Gastrocnemius medialis (tissue), 4 donors: ENCODE data around the gene CSNK2B. TPM values are rescaled to one million over a fixed set of nuclear protein-coding genes. Genes with fewer than 3 reads are reported as not detected.

Experiments
- ATAC-seq, 2 donors: fragments of 150-250 bp; one replicate each; pipeline ENCODE4 v1.9.1; 2016
- DNase-seq, 2 donors: peaks; one replicate each; pipeline ENCODE4 v3.0.0-alpha.2; 2019
- H3K27ac ChIP-seq, 4 donors: fragments of 200-600 bp; sonication (generic); 1 replicate in 1 of 4; 2 replicates in 3 of 4; pipeline ENCODE4 v1.5.1; 2016 to 2018; ENCODE audit warnings: mild to moderate bottlenecking in 2 of 4, moderate library complexity in 1 of 4
- H3K27me3 ChIP-seq, 3 donors: fragments of 200-600 bp; sonication (generic) in 2 of 3; 1 replicate in 1 of 3; 2 replicates in 2 of 3; pipeline versions ENCODE4 v1.5.1 to v1.6.0; 2016 to 2019; ENCODE audit warnings: mild to moderate bottlenecking in 1 of 3, moderate library complexity in 1 of 3
- H3K36me3 ChIP-seq, 2 donors: fragments of 200-600 bp; sonication (generic) in 1 of 2; one replicate each; pipeline ENCODE4 v1.5.1; 2017 to 2018
- H3K4me1 ChIP-seq, 2 donors: fragments of 200-600 bp; sonication (generic) in 1 of 2; one replicate each; pipeline ENCODE4 v1.5.1; 2016 to 2017; ENCODE audit warnings: mild to moderate bottlenecking in 2 of 2
- H3K4me3 ChIP-seq, 4 donors: fragments of 200-600 bp; sonication (generic) in 3 of 4; 1 replicate in 1 of 4; 2 replicates in 3 of 4; pipeline ENCODE4 v1.5.1; 2016 to 2019; ENCODE audit warnings: mild to moderate bottlenecking in 2 of 4
- H3K9me3 ChIP-seq, 3 donors: fragments of 200-600 bp; sonication (generic) in 2 of 3; 1 replicate in 1 of 3; 2 replicates in 2 of 3; pipeline ENCODE4 v1.5.1; 2016 to 2019
- POLR2A ChIP-seq, 2 donors: fragments of 450-650 bp; IDR thresholded peaks; one replicate each; pipeline ENCODE4 v1.6.1; 2017; ENCODE audit warnings: antibody characterized with exemption in 2 of 2, mild to moderate bottlenecking in 2 of 2, moderate library complexity in 2 of 2
- in situ Hi-C, 4 donors: fragments of 200-750 bp; cut with MboI; loops; one replicate each; pipeline versions ENCODE4 v1.15.0 to v1.8.0; 2017; ENCODE audit warnings: low sequenced_read_pairs in 4 of 4
- intact Hi-C: fragments of 100-400 bp; cut with DNase I; formaldehyde crosslinking; loops from one replicate; pipeline ENCODE4 v1.15.1; 2023; ENCODE audit warnings: low total_unique reads
- total RNA-seq, 4 donors: library from RNA; depleted of rRNA; stranded (reverse); fragments of >200 nt; gene quantifications; one replicate each; pipeline versions ENCODE4 v1.1.0 to v1.2.3, GENCODE V29; 2016
- TF ChIP-seq, protein P1 (sequence below), 5 experiments: fragments of 450-650 bp in 3 of 5; fragments of 200-600 bp in 2 of 5; sonication (generic) in 2 of 5; IDR thresholded peaks in 4 of 5; conservative IDR thresholded peaks in 1 of 5; 1 replicate in 4 of 5; 2 replicates in 1 of 5; pipeline ENCODE4 v1.5.1; 2016 to 2019; ENCODE audit warnings: antibody characterized with exemption in 5 of 5, mild to moderate bottlenecking in 3 of 5, moderate library complexity in 3 of 5

Gene CSNK2B
- total RNA-seq, 4 donors from 2014 or later = 185 to 251 (median 226) TPM

DNA sequence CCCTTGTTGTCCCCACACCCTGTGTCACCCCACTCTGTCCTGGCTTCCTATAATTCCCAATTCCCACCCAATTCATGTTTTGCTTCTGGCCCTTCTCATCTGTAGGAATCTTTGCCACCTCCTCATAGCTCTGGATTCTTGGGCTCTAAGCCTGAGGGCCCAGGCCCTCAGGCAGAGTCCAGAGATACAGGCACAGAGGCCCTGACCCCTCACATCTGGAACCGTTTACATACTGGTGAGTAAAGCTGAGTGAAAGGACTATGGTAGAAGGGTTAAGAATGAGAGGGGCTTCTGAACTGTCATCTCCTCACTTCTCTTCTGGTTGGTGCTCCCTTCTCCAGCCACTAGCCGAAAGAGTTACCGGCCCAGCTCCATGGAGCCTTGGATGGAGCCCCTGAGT lies 31.7 kb upstream of the CSNK2B start:
- in situ Hi-C loops = no loop called here
- no peaks in the 10 kb centered on the region for H3K9me3 ChIP-seq
- TF ChIP-seq POLR2A (IDR thresholded peaks at IDR 0.05) = no peak
- TF ChIP-seq, protein P1, sequence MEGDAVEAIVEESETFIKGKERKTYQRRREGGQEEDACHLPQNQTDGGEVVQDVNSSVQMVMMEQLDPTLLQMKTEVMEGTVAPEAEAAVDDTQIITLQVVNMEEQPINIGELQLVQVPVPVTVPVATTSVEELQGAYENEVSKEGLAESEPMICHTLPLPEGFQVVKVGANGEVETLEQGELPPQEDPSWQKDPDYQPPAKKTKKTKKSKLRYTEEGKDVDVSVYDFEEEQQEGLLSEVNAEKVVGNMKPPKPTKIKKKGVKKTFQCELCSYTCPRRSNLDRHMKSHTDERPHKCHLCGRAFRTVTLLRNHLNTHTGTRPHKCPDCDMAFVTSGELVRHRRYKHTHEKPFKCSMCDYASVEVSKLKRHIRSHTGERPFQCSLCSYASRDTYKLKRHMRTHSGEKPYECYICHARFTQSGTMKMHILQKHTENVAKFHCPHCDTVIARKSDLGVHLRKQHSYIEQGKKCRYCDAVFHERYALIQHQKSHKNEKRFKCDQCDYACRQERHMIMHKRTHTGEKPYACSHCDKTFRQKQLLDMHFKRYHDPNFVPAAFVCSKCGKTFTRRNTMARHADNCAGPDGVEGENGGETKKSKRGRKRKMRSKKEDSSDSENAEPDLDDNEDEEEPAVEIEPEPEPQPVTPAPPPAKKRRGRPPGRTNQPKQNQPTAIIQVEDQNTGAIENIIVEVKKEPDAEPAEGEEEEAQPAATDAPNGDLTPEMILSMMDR (IDR thresholded peaks at IDR 0.05 in 4 of 5, conservative IDR thresholded peaks at IDR 0.05 in 1 of 5) = no peak
- DNase-seq (no peak), ATAC-seq (no peak)
- H3K4me3 ChIP-seq = no peak overlapping the region
- H3K36me3 ChIP-seq = peaks cover 0 to 97% of the 10 kb centered on the region in 2 donors
- intact Hi-C loops = no loop called here
- no peaks in the 10 kb centered on the region for H3K27me3 ChIP-seq
- H3K4me1 ChIP-seq = no peaks in the 10 kb centered on the region
- no peak overlapping the region for H3K27ac ChIP-seq

DNA sequence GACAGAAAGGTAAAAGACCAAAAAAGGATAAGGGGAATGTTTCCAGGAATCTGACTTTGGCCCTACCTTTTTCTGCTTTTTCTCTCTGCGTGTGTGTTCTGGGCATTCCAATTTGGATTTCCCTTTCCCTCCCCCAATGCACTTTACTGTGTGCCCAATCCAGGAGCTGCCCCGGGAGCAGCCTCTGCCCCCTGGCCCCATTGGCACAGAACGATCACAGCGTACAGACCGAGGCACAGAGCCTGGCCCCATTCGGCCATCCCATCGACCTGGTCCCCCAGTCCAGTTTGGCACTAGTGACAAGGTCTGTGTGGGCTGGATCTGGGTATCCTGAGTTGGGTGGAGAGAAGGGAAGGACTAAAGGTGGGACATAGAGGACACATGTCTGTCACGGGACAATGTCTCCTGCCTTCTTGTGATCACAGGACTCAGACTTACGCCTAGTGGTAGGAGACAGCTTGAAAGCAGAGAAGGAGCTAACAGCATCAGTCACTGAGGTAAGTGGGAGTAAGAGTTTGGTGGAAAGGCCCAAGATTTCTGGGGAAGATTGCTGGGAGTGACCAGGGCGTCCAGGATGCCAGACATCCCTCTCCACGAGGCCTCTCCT lies 30.8 kb upstream of the CSNK2B start:
- TF ChIP-seq, protein P1 (IDR thresholded peaks at IDR 0.05 in 4 of 5, conservative IDR thresholded peaks at IDR 0.05 in 1 of 5) = no peak
- TF ChIP-seq POLR2A (IDR thresholded peaks at IDR 0.05) = no peak
- Histone ChIP-seq H3K4me3 (no peak overlapping the region), H3K27me3 (no peaks in the 10 kb centered on the region), H3K36me3 (peaks cover 0 to 96% of the 10 kb centered on the region in 2 donors), H3K4me1 (no peaks in the 10 kb centered on the region), H3K9me3 (no peaks in the 10 kb centered on the region), H3K27ac (no peak overlapping the region)
- DNase-seq (no peak), ATAC-seq (no peak)
- in situ Hi-C loops = no loop called here
- intact Hi-C loops = no loop called here

DNA sequence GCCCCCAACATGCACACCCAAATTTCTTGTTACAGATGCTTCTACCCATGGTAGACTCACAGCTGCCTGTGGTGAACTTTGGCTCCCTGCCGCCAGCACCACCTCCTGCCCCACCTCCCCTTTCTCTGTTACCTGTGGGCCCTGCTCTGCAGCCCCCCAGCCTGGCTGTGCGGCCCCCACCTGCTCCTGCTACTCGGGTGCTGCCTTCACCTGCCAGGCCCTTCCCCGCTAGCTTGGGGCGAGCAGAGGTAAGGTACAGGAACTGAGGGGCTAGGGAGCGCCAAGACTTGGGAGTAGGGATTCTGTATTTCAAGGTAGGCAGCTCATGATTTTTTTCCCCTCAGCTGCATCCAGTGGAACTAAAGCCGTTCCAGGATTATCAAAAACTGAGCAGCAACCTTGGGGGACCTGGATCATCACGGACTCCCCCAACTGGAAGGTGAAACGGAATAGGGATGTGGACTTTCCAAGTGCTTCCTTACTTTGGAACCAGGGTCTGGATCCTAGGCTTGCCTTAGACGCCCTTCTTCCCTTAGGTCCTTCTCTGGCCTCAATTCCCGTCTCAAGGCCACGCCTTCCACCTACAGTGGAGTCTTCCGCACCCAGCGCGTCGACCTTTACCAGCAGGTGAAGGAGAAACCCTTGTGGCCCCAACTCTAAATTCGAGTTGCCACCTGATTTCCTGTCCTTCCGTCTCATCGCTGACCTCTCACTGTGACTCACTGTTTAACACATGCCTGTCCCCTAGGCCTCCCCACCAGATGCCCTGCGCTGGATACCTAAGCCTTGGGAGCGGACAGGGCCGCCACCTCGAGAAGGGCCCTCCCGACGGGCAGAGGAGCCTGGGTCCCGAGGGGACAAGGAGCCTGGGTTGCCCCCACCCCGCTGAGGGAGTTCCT lies 28.9 kb upstream of the CSNK2B start:
- Histone ChIP-seq H3K4me3 (no peak overlapping the region), H3K9me3 (no peaks in the 10 kb centered on the region), H3K27me3 (no peaks in the 10 kb centered on the region), H3K4me1 (no peaks in the 10 kb centered on the region), H3K27ac (peak overlapping the region in 1 of 4 donors; percentile 31), H3K36me3 (peaks cover 7 to 96% of the 10 kb centered on the region in 2 donors)
- no peak for TF ChIP-seq POLR2A (IDR thresholded peaks at IDR 0.05)
- TF ChIP-seq, protein P1 (IDR thresholded peaks at IDR 0.05 in 4 of 5, conservative IDR thresholded peaks at IDR 0.05 in 1 of 5) = no peak
- ATAC-seq = no peak
- DNase-seq = no peak
- in situ Hi-C loops (no loop called here), intact Hi-C loops (no loop called here)

DNA sequence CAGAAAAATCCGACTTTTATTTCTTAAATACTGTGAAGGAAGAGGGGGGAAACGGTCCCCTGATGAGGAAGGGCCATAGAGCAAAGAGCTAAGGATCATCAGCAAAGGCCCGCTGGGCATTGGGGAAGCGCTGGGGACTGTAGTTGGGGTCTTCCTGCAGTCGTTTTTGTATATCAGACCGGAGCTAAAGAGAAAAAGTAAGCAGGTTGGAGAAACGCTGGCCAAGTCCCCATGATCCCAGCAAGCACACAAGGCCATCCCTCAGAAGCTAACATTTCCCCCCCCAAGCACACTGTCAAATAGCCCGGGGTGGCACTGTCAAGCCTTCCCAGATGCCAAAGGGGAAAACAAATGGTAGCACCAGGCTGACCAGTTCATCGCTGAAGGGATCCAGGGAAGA lies 26.8 kb upstream of the CSNK2B start:
- Histone ChIP-seq H3K4me3 (no peak overlapping the region), H3K27me3 (no peaks in the 10 kb centered on the region), H3K4me1 (no peaks in the 10 kb centered on the region), H3K27ac (peak overlapping the region in 1 of 4 donors; percentile 42), H3K36me3 (peaks cover 7 to 91% of the 10 kb centered on the region in 2 donors), H3K9me3 (no peaks in the 10 kb centered on the region)
- in situ Hi-C loops = no loop called here
- TF ChIP-seq POLR2A (IDR thresholded peaks at IDR 0.05) = no peak
- TF ChIP-seq, protein P1 (IDR thresholded peaks at IDR 0.05 in 4 of 5, conservative IDR thresholded peaks at IDR 0.05 in 1 of 5) = no peak
- no peak for DNase-seq
- peak in 1 of 2 donors; percentile 16 for ATAC-seq
- intact Hi-C loops = no loop called here
